ENCODE results near the gene EHHADH.

EHHADH gene

GRCh38 chr3:185272033-185272432 is 18.2 kb upstream of the EHHADH start:
- Histone ChIP-seq H3K56ac (ENCODE audit: low read length) (no peak overlapping the region), H4K5ac (ENCODE audit: low read length) (no peak overlapping the region), H3K4me2 (ENCODE audit: low read length) (no peak overlapping the region), H3K4me1 (ENCODE audit: control insufficient read depth, low read depth, low read length) (peaks cover 12% of the 10 kb centered on the region), H4K8ac (ENCODE audit: low read depth, low read length) (no peak overlapping the region), H3K4me3 (ENCODE audit: low read length) (no peak overlapping the region), H3K18ac (ENCODE audit: low read length) (no peak overlapping the region), H2AK5ac (ENCODE audit: low read length) (no peak overlapping the region), H3K27me3 (ENCODE audit: insufficient read depth, low read length, poor library complexity) (no peaks in the 10 kb centered on the region), H3K79me2 (ENCODE audit: control insufficient read depth, insufficient read depth, low read length) (no peaks in the 10 kb centered on the region), H3K9ac (ENCODE audit: low read length) (no peak overlapping the region), H3K23ac (ENCODE audit: low read length) (no peak overlapping the region), H3K4ac (ENCODE audit: low read depth, low read length) (no peak overlapping the region), H2BK5ac (ENCODE audit: low read length) (no peak overlapping the region), H2BK120ac (ENCODE audit: low read depth, low read length) (no peak overlapping the region), H2BK15ac (replicated peaks; ENCODE audit: low read depth) (no peak overlapping the region), H3K79me1 (ENCODE audit: low read length) (no peaks in the 10 kb centered on the region), H3K27ac (ENCODE audit: low read depth, low read length) (no peak overlapping the region), H3K36me3 (ENCODE audit: control insufficient read depth, insufficient read depth, low read length) (no peaks in the 10 kb centered on the region)
- WGBS (ENCODE audit: extremely low coverage, insufficient coverage, low lambda C conversion rate) = no CpG with 5 or more reads among the region's 1 CpG
- no peak for DNase-seq

GRCh38 chr3:185270956-185271332 is 17.1 kb upstream of the EHHADH start:
- no peak overlapping the region for H3K4me2 ChIP-seq (ENCODE audit: low read length)
- peaks cover 12% of the 10 kb centered on the region for H3K4me1 ChIP-seq (ENCODE audit: control insufficient read depth, low read depth, low read length)
- H3K56ac ChIP-seq (ENCODE audit: low read length) = no peak overlapping the region
- no peak overlapping the region for H3K4ac ChIP-seq (ENCODE audit: low read depth, low read length)
- no CpG with 5 or more reads among the region's 4 CpGs for WGBS (ENCODE audit: extremely low coverage, insufficient coverage, low lambda C conversion rate)
- no peak overlapping the region for H2BK5ac ChIP-seq (ENCODE audit: low read length)
- H3K36me3 ChIP-seq (ENCODE audit: control insufficient read depth, insufficient read depth, low read length) = no peaks in the 10 kb centered on the region
- no peak overlapping the region for H2BK120ac ChIP-seq (ENCODE audit: low read depth, low read length)
- no peak overlapping the region for H3K23ac ChIP-seq (ENCODE audit: low read length)
- no peak overlapping the region for H4K5ac ChIP-seq (ENCODE audit: low read length)
- no peaks in the 10 kb centered on the region for H3K79me2 ChIP-seq (ENCODE audit: control insufficient read depth, insufficient read depth, low read length)
- H3K18ac ChIP-seq (ENCODE audit: low read length) = no peak overlapping the region
- DNase-seq = no peak
- H2AK5ac ChIP-seq (ENCODE audit: low read length) = no peak overlapping the region
- H3K79me1 ChIP-seq (ENCODE audit: low read length) = no peaks in the 10 kb centered on the region
- H4K8ac ChIP-seq (ENCODE audit: low read depth, low read length) = no peak overlapping the region
- H2BK15ac ChIP-seq (replicated peaks; ENCODE audit: low read depth) = no peak overlapping the region
- H3K9ac ChIP-seq (ENCODE audit: low read length) = no peak overlapping the region
- no peak overlapping the region for H3K27ac ChIP-seq (ENCODE audit: low read depth, low read length)
- no peak overlapping the region for H3K4me3 ChIP-seq (ENCODE audit: low read length)
- no peaks in the 10 kb centered on the region for H3K27me3 ChIP-seq (ENCODE audit: insufficient read depth, low read length, poor library complexity)

- Histone ChIP-seq H3K4me1 (ENCODE audit: control insufficient read depth, low read depth, low read length) (peaks cover 12% of the 10 kb centered on the region), H2BK15ac (replicated peaks; ENCODE audit: low read depth) (no peak overlapping the region), H4K5ac (ENCODE audit: low read length) (no peak overlapping the region), H3K36me3 (ENCODE audit: control insufficient read depth, insufficient read depth, low read length) (no peaks in the 10 kb centered on the region), H3K4ac (ENCODE audit: low read depth, low read length) (no peak overlapping the region), H3K79me1 (ENCODE audit: low read length) (no peaks in the 10 kb centered on the region), H3K4me2 (ENCODE audit: low read length) (no peak overlapping the region), H3K79me2 (ENCODE audit: control insufficient read depth, insufficient read depth, low read length) (no peaks in the 10 kb centered on the region), H3K23ac (ENCODE audit: low read length) (no peak overlapping the region), H3K27me3 (ENCODE audit: insufficient read depth, low read length, poor library complexity) (no peaks in the 10 kb centered on the region), H4K8ac (ENCODE audit: low read depth, low read length) (no peak overlapping the region), H3K18ac (ENCODE audit: low read length) (no peak overlapping the region), H2AK5ac (ENCODE audit: low read length) (no peak overlapping the region), H3K27ac (ENCODE audit: low read depth, low read length) (no peak overlapping the region), H3K56ac (ENCODE audit: low read length) (no peak overlapping the region), H2BK120ac (ENCODE audit: low read depth, low read length) (no peak overlapping the region), H3K4me3 (ENCODE audit: low read length) (no peak overlapping the region), H3K9ac (ENCODE audit: low read length) (no peak overlapping the region), H2BK5ac (ENCODE audit: low read length) (peak overlapping the region; percentile 12)
- WGBS (ENCODE audit: extremely low coverage, insufficient coverage, low lambda C conversion rate) = no CpG with 5 or more reads among the region's 4 CpGs
- DNase-seq = peak; percentile 83
Observed at GRCh38 chr3:185270262-185270955, 16.6 kb upstream of the EHHADH start.

GRCh38 chr3:185268194-185268962 is 14.5 kb upstream of the EHHADH start:
- H3K9ac ChIP-seq (ENCODE audit: low read length) = no peak overlapping the region
- H3K27me3 ChIP-seq (ENCODE audit: insufficient read depth, low read length, poor library complexity) = no peaks in the 10 kb centered on the region
- peak; percentile 93 for DNase-seq
- no peak overlapping the region for H2BK120ac ChIP-seq (ENCODE audit: low read depth, low read length)
- no peaks in the 10 kb centered on the region for H3K79me2 ChIP-seq (ENCODE audit: control insufficient read depth, insufficient read depth, low read length)
- H2BK5ac ChIP-seq (ENCODE audit: low read length) = no peak overlapping the region
- H3K23ac ChIP-seq (ENCODE audit: low read length) = no peak overlapping the region
- H3K79me1 ChIP-seq (ENCODE audit: low read length) = no peaks in the 10 kb centered on the region
- H3K36me3 ChIP-seq (ENCODE audit: control insufficient read depth, insufficient read depth, low read length) = no peaks in the 10 kb centered on the region
- H4K8ac ChIP-seq (ENCODE audit: low read depth, low read length) = no peak overlapping the region
- H3K56ac ChIP-seq (ENCODE audit: low read length) = peak overlapping the region; percentile 25
- no peak overlapping the region for H3K4me2 ChIP-seq (ENCODE audit: low read length)
- H3K18ac ChIP-seq (ENCODE audit: low read length) = peak overlapping the region; percentile 14
- H3K4ac ChIP-seq (ENCODE audit: low read depth, low read length) = no peak overlapping the region
- H3K4me1 ChIP-seq (ENCODE audit: control insufficient read depth, low read depth, low read length) = peaks cover 12% of the 10 kb centered on the region
- H3K4me3 ChIP-seq (ENCODE audit: low read length) = no peak overlapping the region
- WGBS (ENCODE audit: extremely low coverage, insufficient coverage, low lambda C conversion rate) = no CpG with 5 or more reads among the region's 2 CpGs
- no peak overlapping the region for H2BK15ac ChIP-seq (replicated peaks; ENCODE audit: low read depth)
- H2AK5ac ChIP-seq (ENCODE audit: low read length) = no peak overlapping the region
- no peak overlapping the region for H4K5ac ChIP-seq (ENCODE audit: low read length)
- peak overlapping the region; percentile 44 for H3K27ac ChIP-seq (ENCODE audit: low read depth, low read length)

GRCh38 chr3:185267193-185267592 is 13.3 kb upstream of the EHHADH start:
- Histone ChIP-seq H3K18ac (ENCODE audit: low read length) (no peak overlapping the region), H3K79me2 (ENCODE audit: control insufficient read depth, insufficient read depth, low read length) (no peaks in the 10 kb centered on the region), H3K4ac (ENCODE audit: low read depth, low read length) (no peak overlapping the region), H3K9ac (ENCODE audit: low read length) (no peak overlapping the region), H3K27ac (ENCODE audit: low read depth, low read length) (peak overlapping the region; percentile 43), H2AK5ac (ENCODE audit: low read length) (no peak overlapping the region), H4K5ac (ENCODE audit: low read length) (no peak overlapping the region), H2BK15ac (replicated peaks; ENCODE audit: low read depth) (no peak overlapping the region), H2BK5ac (ENCODE audit: low read length) (peak overlapping the region; percentile 33), H4K8ac (ENCODE audit: low read depth, low read length) (no peak overlapping the region), H3K56ac (ENCODE audit: low read length) (no peak overlapping the region), H3K27me3 (ENCODE audit: insufficient read depth, low read length, poor library complexity) (no peaks in the 10 kb centered on the region), H3K79me1 (ENCODE audit: low read length) (no peaks in the 10 kb centered on the region), H3K4me1 (ENCODE audit: control insufficient read depth, low read depth, low read length) (peaks cover 12% of the 10 kb centered on the region), H3K23ac (ENCODE audit: low read length) (no peak overlapping the region), H3K4me3 (ENCODE audit: low read length) (no peak overlapping the region), H2BK120ac (ENCODE audit: low read depth, low read length) (no peak overlapping the region), H3K4me2 (ENCODE audit: low read length) (no peak overlapping the region), H3K36me3 (ENCODE audit: control insufficient read depth, insufficient read depth, low read length) (no peaks in the 10 kb centered on the region)
- DNase-seq = no peak
- WGBS (ENCODE audit: extremely low coverage, insufficient coverage, low lambda C conversion rate) = no CpG with 5 or more reads among the region's 3 CpGs

All from mesendoderm (in vitro differentiated cells).